H1 (cell line): Measurements from ENCODE around the gene UPB1. TPM values are rescaled to one million over a fixed set of nuclear protein-coding genes. Genes with fewer than 3 reads are reported as not detected.
A peak's percentile ranks its signal among the peaks of the same experiment; 100 is the strongest.

Source experiments
- BACH1 ChIP-seq: IDR thresholded peaks from 2 replicates; pipeline ENCODE4 v1.6.1; 2012; ENCODE audit warnings: low read length, improper control_type of control experiment
- CBX5 ChIP-seq: fragments of 300-800, 300-1000 bp; sonication (generic); IDR thresholded peaks from 2 replicates; pipeline ENCODE4 v1.7.1; 2016; ENCODE audit warnings: antibody characterized with exemption, low read length, low read depth
- CHD2 ChIP-seq: IDR thresholded peaks from 2 replicates; pipeline ENCODE4 v1.6.1; 2012; ENCODE audit warnings: low read length, improper control_type of control experiment
- CREB1 ChIP-seq: IDR thresholded peaks from 2 replicates; pipeline ENCODE4 v1.6.1; 2012; ENCODE audit warnings: inconsistent platforms
- CTBP2 ChIP-seq: IDR thresholded peaks from 2 replicates; pipeline ENCODE4 v1.7.0; 2011; ENCODE audit warnings: borderline replicate concordance, mild to moderate bottlenecking, moderate library complexity, mixed read lengths, low read length; ENCODE audit not compliant: insufficient read depth, insufficient read length
- JUN ChIP-seq: IDR thresholded peaks from 2 replicates; pipeline ENCODE4 v1.6.1; 2011; ENCODE audit warnings: low read depth, mild to moderate bottlenecking, improper control_type of control experiment, low read length
- POU5F1 ChIP-seq: IDR thresholded peaks from 2 replicates; pipeline ENCODE4 v1.6.1; 2011; ENCODE audit warnings: low read depth, mild to moderate bottlenecking, low read length, moderate library complexity
- RXRA ChIP-seq: IDR thresholded peaks from 2 replicates; pipeline ENCODE4 v1.6.1; 2011; ENCODE audit warnings: low read depth, mild to moderate bottlenecking, low read length, moderate library complexity; ENCODE audit not compliant: insufficient read depth
- SIRT6 ChIP-seq: IDR thresholded peaks from one replicate; pipeline ENCODE4 v1.7.1; 2012; ENCODE audit warnings: low read length, inconsistent platforms
- SIX5 ChIP-seq: IDR thresholded peaks from 2 replicates; pipeline ENCODE4 v1.6.1; 2011; ENCODE audit warnings: mild to moderate bottlenecking, low read depth, low read length
- SP4 ChIP-seq: IDR thresholded peaks from 2 replicates; pipeline ENCODE4 v1.6.1; 2012; ENCODE audit warnings: low read length, inconsistent platforms
- TAF1 ChIP-seq: IDR thresholded peaks from 2 replicates; pipeline ENCODE4 v1.6.1; 2011; ENCODE audit warnings: mild to moderate bottlenecking, low read depth, low read length
- TEAD4 ChIP-seq: IDR thresholded peaks from 2 replicates; pipeline ENCODE4 v1.6.1; 2012; ENCODE audit warnings: low read depth, low read length, inconsistent platforms, mixed read lengths
- polyA plus RNA-seq, 7 experiments: library from polyadenylated mRNA; depleted of rRNA in 3 of 7; stranded (reverse) in 5 of 7; unstranded in 2 of 7; fragments of >200 nt in 5 of 7; fragments of 200-250 nt in 2 of 7; gene quantifications; 1 replicate in 5 of 7; 2 replicates in 1 of 7; 4 replicates in 1 of 7; pipeline versions ENCODE4 v1.2.1 to v1.2.3, GENCODE V29; 2011 to 2013; ENCODE audit warnings: missing spikeins in 2 of 7, mixed read lengths in 2 of 7
- total RNA-seq: library from RNA; stranded (reverse); fragmentation: NEBNext Ultra II Directional; extraction: Animal tissue kit (Norgen Biotek cat#: 25700); gene quantifications from 2 replicates; pipeline ENCODE4 v1.2.1, GENCODE V29; 2021
- TF ChIP-seq, protein P1 (sequence below): fragments of 300-600 bp; sonication (generic); IDR thresholded peaks from 2 replicates; pipeline ENCODE4 v1.7.1; 2012; ENCODE audit warnings: low read length, moderate library complexity, mild to moderate bottlenecking, inconsistent platforms; ENCODE audit not compliant: insufficient replicate concordance

The UPB1 gene
- total and polyA plus RNA-seq, 2 of the 8 experiments (the other 6 are each of a cell fraction or from before 2014, with no cell fraction given) = 0.09 TPM; not detected in 1

DNA sequence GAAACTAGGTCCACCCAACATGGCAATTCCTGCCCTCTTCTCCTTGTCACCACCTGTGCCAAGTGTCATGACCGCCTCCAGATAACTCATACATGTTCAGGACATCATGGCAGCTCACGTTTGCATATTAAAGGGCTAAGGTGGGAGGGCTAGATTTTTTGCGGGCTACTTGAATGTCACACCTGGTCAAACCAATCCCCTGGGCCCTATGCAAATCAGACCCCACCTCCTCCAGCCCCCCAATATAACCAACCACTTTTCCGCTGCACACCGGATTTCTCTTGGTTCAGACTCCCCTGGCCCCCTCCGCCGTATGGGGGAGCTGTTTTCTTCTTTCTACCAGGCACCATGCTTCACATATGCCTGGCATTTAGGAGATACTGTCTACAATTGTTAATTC lies 12.6 kb downstream of the UPB1 start (continued):
- TF ChIP-seq JUN (no peak), POU5F1 (no peak), TAF1 (0 out of 2 replicates have a peak, but pooled peaks have one; percentile 19), SIX5 (no peak), BACH1 (no peak), CHD2 (no peak), SP4 (no peak), TEAD4 (no peak), CTBP2 (no peak), RXRA (no peak), SIRT6 (no peak), CBX5 (no peak), CREB1 (no peak; the same call in 1 of the 2 replicates)
- TF ChIP-seq, protein P1, sequence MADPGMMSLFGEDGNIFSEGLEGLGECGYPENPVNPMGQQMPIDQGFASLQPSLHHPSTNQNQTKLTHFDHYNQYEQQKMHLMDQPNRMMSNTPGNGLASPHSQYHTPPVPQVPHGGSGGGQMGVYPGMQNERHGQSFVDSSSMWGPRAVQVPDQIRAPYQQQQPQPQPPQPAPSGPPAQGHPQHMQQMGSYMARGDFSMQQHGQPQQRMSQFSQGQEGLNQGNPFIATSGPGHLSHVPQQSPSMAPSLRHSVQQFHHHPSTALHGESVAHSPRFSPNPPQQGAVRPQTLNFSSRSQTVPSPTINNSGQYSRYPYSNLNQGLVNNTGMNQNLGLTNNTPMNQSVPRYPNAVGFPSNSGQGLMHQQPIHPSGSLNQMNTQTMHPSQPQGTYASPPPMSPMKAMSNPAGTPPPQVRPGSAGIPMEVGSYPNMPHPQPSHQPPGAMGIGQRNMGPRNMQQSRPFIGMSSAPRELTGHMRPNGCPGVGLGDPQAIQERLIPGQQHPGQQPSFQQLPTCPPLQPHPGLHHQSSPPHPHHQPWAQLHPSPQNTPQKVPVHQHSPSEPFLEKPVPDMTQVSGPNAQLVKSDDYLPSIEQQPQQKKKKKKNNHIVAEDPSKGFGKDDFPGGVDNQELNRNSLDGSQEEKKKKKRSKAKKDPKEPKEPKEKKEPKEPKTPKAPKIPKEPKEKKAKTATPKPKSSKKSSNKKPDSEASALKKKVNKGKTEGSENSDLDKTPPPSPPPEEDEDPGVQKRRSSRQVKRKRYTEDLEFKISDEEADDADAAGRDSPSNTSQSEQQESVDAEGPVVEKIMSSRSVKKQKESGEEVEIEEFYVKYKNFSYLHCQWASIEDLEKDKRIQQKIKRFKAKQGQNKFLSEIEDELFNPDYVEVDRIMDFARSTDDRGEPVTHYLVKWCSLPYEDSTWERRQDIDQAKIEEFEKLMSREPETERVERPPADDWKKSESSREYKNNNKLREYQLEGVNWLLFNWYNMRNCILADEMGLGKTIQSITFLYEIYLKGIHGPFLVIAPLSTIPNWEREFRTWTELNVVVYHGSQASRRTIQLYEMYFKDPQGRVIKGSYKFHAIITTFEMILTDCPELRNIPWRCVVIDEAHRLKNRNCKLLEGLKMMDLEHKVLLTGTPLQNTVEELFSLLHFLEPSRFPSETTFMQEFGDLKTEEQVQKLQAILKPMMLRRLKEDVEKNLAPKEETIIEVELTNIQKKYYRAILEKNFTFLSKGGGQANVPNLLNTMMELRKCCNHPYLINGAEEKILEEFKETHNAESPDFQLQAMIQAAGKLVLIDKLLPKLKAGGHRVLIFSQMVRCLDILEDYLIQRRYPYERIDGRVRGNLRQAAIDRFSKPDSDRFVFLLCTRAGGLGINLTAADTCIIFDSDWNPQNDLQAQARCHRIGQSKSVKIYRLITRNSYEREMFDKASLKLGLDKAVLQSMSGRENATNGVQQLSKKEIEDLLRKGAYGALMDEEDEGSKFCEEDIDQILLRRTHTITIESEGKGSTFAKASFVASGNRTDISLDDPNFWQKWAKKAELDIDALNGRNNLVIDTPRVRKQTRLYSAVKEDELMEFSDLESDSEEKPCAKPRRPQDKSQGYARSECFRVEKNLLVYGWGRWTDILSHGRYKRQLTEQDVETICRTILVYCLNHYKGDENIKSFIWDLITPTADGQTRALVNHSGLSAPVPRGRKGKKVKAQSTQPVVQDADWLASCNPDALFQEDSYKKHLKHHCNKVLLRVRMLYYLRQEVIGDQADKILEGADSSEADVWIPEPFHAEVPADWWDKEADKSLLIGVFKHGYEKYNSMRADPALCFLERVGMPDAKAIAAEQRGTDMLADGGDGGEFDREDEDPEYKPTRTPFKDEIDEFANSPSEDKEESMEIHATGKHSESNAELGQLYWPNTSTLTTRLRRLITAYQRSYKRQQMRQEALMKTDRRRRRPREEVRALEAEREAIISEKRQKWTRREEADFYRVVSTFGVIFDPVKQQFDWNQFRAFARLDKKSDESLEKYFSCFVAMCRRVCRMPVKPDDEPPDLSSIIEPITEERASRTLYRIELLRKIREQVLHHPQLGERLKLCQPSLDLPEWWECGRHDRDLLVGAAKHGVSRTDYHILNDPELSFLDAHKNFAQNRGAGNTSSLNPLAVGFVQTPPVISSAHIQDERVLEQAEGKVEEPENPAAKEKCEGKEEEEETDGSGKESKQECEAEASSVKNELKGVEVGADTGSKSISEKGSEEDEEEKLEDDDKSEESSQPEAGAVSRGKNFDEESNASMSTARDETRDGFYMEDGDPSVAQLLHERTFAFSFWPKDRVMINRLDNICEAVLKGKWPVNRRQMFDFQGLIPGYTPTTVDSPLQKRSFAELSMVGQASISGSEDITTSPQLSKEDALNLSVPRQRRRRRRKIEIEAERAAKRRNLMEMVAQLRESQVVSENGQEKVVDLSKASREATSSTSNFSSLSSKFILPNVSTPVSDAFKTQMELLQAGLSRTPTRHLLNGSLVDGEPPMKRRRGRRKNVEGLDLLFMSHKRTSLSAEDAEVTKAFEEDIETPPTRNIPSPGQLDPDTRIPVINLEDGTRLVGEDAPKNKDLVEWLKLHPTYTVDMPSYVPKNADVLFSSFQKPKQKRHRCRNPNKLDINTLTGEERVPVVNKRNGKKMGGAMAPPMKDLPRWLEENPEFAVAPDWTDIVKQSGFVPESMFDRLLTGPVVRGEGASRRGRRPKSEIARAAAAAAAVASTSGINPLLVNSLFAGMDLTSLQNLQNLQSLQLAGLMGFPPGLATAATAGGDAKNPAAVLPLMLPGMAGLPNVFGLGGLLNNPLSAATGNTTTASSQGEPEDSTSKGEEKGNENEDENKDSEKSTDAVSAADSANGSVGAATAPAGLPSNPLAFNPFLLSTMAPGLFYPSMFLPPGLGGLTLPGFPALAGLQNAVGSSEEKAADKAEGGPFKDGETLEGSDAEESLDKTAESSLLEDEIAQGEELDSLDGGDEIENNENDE = no peak
